ENCODE results near the gene CLK1.

The CLK1 gene

DNA sequence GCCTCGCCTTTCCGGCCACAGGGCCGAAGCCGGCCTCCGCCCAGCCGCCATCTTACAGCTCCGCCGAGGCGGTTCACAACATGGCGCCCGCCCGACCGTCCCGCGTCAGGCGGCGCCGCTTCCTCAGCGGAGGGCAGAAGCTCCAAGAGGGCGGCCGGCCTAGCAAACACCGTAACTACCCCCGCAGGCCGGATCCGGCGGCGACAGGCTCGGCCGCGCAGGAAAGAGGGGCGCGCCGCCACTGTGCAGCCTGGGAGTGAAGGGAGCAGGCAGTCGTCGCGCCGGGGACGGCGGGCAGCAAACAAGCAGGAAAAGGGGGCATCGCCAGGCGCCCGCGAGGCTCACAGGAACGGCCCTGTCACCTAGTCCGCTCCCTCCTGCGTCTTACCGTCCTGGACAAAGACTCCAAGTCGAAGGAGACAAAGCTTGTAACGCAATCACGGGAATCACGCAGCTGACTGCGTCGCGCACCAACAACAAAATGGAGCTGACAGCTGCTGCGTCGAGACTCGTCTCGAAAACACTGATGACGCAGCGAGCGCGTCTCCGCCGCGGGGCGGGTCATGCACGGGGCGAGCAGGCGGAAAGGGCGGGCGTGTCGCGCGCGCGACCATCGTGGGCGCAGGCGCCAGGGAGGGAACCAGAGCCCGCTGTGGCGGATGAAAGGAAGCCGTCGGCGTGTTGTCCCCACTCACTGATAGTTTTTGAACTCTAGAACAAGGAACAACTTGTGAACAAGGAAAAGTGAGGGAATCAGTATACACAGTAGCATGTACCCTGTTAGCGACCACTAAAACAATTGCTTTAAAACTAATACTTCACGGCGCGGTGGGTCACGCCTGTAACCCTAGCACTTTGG, at the start of gene CLK1:
Gene CLK1, minus strand, starts transcription at position 483 of the 859 bp plus-strand sequence. CDS start 2,796 bp downstream, outside the sequence.
- TF ChIP-seq, protein P1, sequence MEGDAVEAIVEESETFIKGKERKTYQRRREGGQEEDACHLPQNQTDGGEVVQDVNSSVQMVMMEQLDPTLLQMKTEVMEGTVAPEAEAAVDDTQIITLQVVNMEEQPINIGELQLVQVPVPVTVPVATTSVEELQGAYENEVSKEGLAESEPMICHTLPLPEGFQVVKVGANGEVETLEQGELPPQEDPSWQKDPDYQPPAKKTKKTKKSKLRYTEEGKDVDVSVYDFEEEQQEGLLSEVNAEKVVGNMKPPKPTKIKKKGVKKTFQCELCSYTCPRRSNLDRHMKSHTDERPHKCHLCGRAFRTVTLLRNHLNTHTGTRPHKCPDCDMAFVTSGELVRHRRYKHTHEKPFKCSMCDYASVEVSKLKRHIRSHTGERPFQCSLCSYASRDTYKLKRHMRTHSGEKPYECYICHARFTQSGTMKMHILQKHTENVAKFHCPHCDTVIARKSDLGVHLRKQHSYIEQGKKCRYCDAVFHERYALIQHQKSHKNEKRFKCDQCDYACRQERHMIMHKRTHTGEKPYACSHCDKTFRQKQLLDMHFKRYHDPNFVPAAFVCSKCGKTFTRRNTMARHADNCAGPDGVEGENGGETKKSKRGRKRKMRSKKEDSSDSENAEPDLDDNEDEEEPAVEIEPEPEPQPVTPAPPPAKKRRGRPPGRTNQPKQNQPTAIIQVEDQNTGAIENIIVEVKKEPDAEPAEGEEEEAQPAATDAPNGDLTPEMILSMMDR (IDR thresholded peaks at IDR 0.05; ENCODE audit: low read depth, low read length): no peak
- peak; percentile 86 for DNase-seq (ENCODE audit: extremely low read depth, low read depth)

GRCh38 chr2:200913654-200914053, 49.2 kb upstream of the CLK1 start:
- TF ChIP-seq, protein P1 (IDR thresholded peaks at IDR 0.05; ENCODE audit: low read depth, low read length): no peak

DNA sequence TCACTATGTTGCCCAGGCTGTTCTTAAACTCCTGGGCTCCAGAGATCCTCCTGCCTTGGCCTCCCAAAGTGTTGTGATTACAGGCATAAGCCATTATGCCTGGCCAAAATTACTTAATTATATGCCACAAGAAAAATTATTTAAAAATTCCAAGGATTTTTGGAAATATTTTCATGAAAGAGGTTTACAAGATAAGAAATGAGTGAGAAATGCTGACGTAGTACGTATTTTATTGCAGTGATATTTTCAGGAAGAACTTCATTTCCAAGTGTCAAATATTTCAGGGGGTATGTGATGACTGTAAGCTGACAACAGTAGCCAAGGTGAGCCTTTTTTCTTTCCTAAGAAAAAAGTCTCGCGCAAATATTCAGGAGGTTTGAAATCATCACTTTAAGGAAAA, 45.5 kb upstream of the CLK1 start:
- TF ChIP-seq, protein P1 (IDR thresholded peaks at IDR 0.05; ENCODE audit: low read depth, low read length): no peak
- DNase-seq (ENCODE audit: extremely low read depth, low read depth): no peak

More at GRCh38 chr2:200913654-200914053, 49.2 kb upstream of the CLK1 start:
- DNase-seq (ENCODE audit: extremely low read depth, low read depth): no peak

- peak; percentile 28 for DNase-seq (ENCODE audit: extremely low read depth, low read depth)
- TF ChIP-seq, protein P1 (IDR thresholded peaks at IDR 0.05; ENCODE audit: low read depth, low read length): peak; percentile 78
Measured at GRCh38 chr2:200905618-200906296, 41.3 kb upstream of the CLK1 start.

DNA sequence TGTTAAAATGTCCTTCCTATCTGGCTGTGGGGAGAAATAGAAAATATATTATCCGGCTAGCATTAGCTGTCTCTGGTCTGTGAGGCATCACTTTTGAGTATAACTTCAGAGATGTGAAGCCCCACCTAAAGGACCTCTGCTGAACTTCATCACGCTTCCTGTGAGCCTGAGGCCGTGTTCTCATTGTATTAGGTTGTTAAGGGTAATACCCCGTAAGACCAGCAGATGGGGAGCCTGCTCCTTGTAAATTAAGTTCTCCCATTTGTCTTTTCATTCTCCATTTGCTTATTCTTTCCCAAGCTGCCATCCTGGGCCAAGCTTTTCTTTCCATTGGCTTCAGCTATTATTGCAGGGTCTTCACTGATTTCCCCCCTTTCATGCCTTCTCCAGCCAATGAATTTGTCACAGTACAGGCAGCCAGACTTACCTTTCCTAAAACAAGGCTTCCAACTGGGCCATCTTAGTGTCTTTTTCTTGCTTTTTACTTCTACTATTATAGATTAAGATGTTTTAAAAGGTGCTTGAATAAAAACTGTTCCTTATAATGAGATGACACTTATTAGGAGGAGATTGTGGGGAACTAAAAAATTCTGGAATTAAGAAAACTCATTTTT, 37.1 kb upstream of the CLK1 start:
- TF ChIP-seq, protein P1 (IDR thresholded peaks at IDR 0.05; ENCODE audit: low read depth, low read length): peak; percentile 74
- peak; percentile 69 for DNase-seq (ENCODE audit: extremely low read depth, low read depth)

DNA sequence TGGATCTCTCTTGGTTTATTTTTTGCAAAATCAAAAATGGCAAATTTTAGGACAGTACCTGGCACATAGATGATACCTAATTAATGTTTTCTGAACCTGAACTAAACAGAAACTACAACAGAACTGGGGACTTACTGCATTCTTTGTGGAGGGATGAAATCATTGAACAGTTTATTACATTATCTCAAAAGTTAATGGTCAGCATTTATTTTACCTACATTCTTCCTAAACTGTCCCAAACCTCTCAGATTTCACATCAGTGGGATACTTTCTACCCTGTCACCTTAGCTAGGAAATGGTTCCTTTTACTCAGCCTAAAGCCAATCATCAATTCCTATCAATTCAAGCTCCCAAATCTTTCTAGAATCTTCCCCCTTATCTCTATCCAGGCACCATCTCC, 35.0 kb upstream of the CLK1 start:
- TF ChIP-seq, protein P1 (IDR thresholded peaks at IDR 0.05; ENCODE audit: low read depth, low read length): no peak
- DNase-seq (ENCODE audit: extremely low read depth, low read depth): no peak
